Activated B cell treated with CpG ODN at 0.5 μM for 24 hours (primary cell): Measurements from ENCODE around the gene IRAK2. TPM values are rescaled to one million over a fixed set of nuclear protein-coding genes. Genes with fewer than 3 reads are reported as not detected.

ENCODE experiments used
- ATAC-seq: fragments of 200-7000 bp; cut with Tn5 transposase; one replicate; pipeline ENCODE4 v1.10.0; 2021; ENCODE audit warnings: low read depth, mild to moderate bottlenecking, moderate library complexity
- CTCF ChIA-PET: fragments of 350-600 bp; sonication (Branson Sonifier 250); formaldehyde crosslinking; loops from one replicate; lab custom pipeline; 2021; ENCODE audit warnings: antibody characterized with exemption; lab: Charles Lee
- POLR2A ChIA-PET: fragments of 350-600 bp; sonication (Branson Sonifier 250); formaldehyde crosslinking; loops from one replicate; lab custom pipeline; 2021; ENCODE audit warnings: antibody characterized with exemption; lab: Charles Lee
- DNase-seq: peaks from one replicate; pipeline ENCODE4 v3.0.0; 2022
- H3K27ac Mint-ChIP-seq: one replicate; pipeline ENCODE4 v1.8.0; 2020; ENCODE audit warnings: mixed read lengths
- H3K27me3 Mint-ChIP-seq: one replicate; pipeline ENCODE4 v1.8.0; 2021; ENCODE audit warnings: mixed read lengths
- H3K36me3 Mint-ChIP-seq: one replicate; pipeline ENCODE4 v1.8.0; 2021; ENCODE audit warnings: low read depth, mixed read lengths
- H3K4me1 Mint-ChIP-seq: one replicate; pipeline ENCODE4 v1.8.0; 2021; ENCODE audit warnings: mixed read lengths
- H3K4me3 Mint-ChIP-seq: one replicate; pipeline ENCODE4 v1.8.0; 2020; ENCODE audit warnings: mild to moderate bottlenecking, mixed read lengths
- H3K9me3 Mint-ChIP-seq: one replicate; pipeline ENCODE4 v1.8.0; 2020; ENCODE audit warnings: mixed read lengths
- CTCF ChIP-seq: fragments of 200-600 bp; IDR thresholded peaks from one replicate; pipeline ENCODE4 v1.8.0; 2022; ENCODE audit warnings: antibody characterized with exemption, mild to moderate bottlenecking
- intact Hi-C: fragments of 100-400 bp; cut with micrococcal nuclease; formaldehyde crosslinking; loops from one replicate; pipeline ENCODE4 v1.15.1; 2024
- total RNA-seq: library from RNA; stranded (reverse); gene quantifications from 2 replicates; pipeline ENCODE4 v1.2.3, GENCODE V29; 2022

IRAK2 gene
- total RNA-seq, 1 donor from 2014 or later = 8.6 TPM

- intact Hi-C loops = no loop called here
- no peaks in the 10 kb centered on the region for H3K27me3 Mint-ChIP-seq
- CTCF ChIA-PET = no interaction called here
- ATAC-seq = no peak
- peaks cover 62% of the 10 kb centered on the region for H3K36me3 Mint-ChIP-seq
- TF ChIP-seq CTCF = no peak
- no peak for DNase-seq
- H3K9me3 Mint-ChIP-seq = peaks cover 5% of the 10 kb centered on the region
- POLR2A ChIA-PET = interaction anchor here (0.6 kb wide), 1 partner anchor 70 kb away, joined by 3 read pairs; no protein-coding TSS in a partner anchor
- H3K4me3 Mint-ChIP-seq = no peak overlapping the region
- peaks cover 43% of the 10 kb centered on the region for H3K4me1 Mint-ChIP-seq
- no peak overlapping the region for H3K27ac Mint-ChIP-seq
Measured at GRCh38 chr3:10217359-10217758, 52.6 kb downstream of the IRAK2 start.

GRCh38 chr3:10219737-10220136, 55.0 kb downstream of the IRAK2 start:
- Mint-ChIP-seq H3K36me3 (peaks cover 68% of the 10 kb centered on the region), H3K9me3 (peaks cover 5% of the 10 kb centered on the region), H3K4me3 (no peak overlapping the region), H3K27ac (peak overlapping the region; percentile 91), H3K27me3 (no peaks in the 10 kb centered on the region), H3K4me1 (peaks cover 54% of the 10 kb centered on the region)
- ChIA-PET CTCF (interaction anchor here (1.0 to 4.8 kb wide), 3 partner anchors 19 to 26 kb away, joined by 4 to 43 read pairs (median 4); no protein-coding TSS in a partner anchor), POLR2A (interaction anchor here (0.8 to 5.2 kb wide), 5 partner anchors 7 to 233 kb away, joined by 4 to 148 read pairs (median 20); partner anchors contain the start of genes EMC3 and VHL)
- DNase-seq (no peak), ATAC-seq (no peak)
- no peak for TF ChIP-seq CTCF
- intact Hi-C loops = loop anchor here (1.0 to 10.0 kb wide), 2 partner anchors 27 to 135 kb away; no protein-coding TSS in a partner anchor

GRCh38 chr3:10223676-10224639, 59.2 kb downstream of the IRAK2 start:
- H3K36me3 Mint-ChIP-seq = peaks cover 49% of the 10 kb centered on the region
- ATAC-seq = peak; percentile 62
- intact Hi-C loops = loop anchor here (1.0 to 10.0 kb wide), 4 partner anchors 11 to 237 kb away; partner anchors contain the start of gene EMC3

GRCh38 chr3:10224794-10225665, 60.3 kb downstream of the IRAK2 start:
- peak; percentile 85 for TF ChIP-seq CTCF
- ATAC-seq (peak; percentile 63), DNase-seq (peak; percentile 32)
- Mint-ChIP-seq H3K36me3 (peaks cover 47% of the 10 kb centered on the region), H3K4me1 (peaks cover 65% of the 10 kb centered on the region), H3K9me3 (no peaks in the 10 kb centered on the region), H3K27me3 (no peaks in the 10 kb centered on the region), H3K27ac (peak overlapping the region; percentile 61), H3K4me3 (peak overlapping the region; percentile 48)
- intact Hi-C loops = loop anchor here (1.0 to 10.0 kb wide), 8 partner anchors 32 to 292 kb away; partner anchors contain the start of genes BRK1, CRELD1, EMC3 and FANCD2
- POLR2A ChIA-PET = interaction anchor here (0.6 to 5.2 kb wide), 10 partner anchors 23 to 544 kb away, joined by 3 to 148 read pairs (median 6); partner anchors contain the start of genes ARPC4, EMC3, IRAK2 and TADA3
- CTCF ChIA-PET = interaction anchor here (1.1 to 1.7 kb wide), 4 partner anchors 32 to 242 kb away, joined by 4 to 7 read pairs (median 4); no protein-coding TSS in a partner anchor

More at GRCh38 chr3:10223676-10224639, 59.2 kb downstream of the IRAK2 start:
- Mint-ChIP-seq H3K4me3 (peak overlapping the region; percentile 3), H3K4me1 (peaks cover 71% of the 10 kb centered on the region), H3K9me3 (no peaks in the 10 kb centered on the region), H3K27ac (peak overlapping the region; percentile 77), H3K27me3 (no peaks in the 10 kb centered on the region)
- TF ChIP-seq CTCF = no peak
- ChIA-PET POLR2A (interaction anchor here (0.6 to 5.2 kb wide), 24 partner anchors 11 to 543 kb away, joined by 3 to 148 read pairs (median 5); partner anchors contain the start of genes ARPC4, BRK1, CRELD1 and EMC3), CTCF (interaction anchor here (0.9 to 4.8 kb wide), 9 partner anchors 10 to 442 kb away, joined by 3 to 43 read pairs (median 4); partner anchors contain the start of genes IRAK2, TATDN2 and VHL)
- DNase-seq = peak; percentile 34
